HUDEP-2 (cell line): ENCODE results near the gene MAP3K12.
A peak's percentile ranks its signal among the peaks of the same experiment; 100 is the strongest.
"Not testable (repeated sequence)": the region's sequence is repeated elsewhere in the genome, so short reads cannot be mapped to it uniquely, and the experiment has no call there.

Source experiments
- DNase-seq, 76 experiments: peaks; one replicate each; lab custom pipeline; 2025; ENCODE audit not compliant: unreplicated experiment in 76 of 76; lab: John Stamatoyannopoulos, UW

The MAP3K12 gene

DNA sequence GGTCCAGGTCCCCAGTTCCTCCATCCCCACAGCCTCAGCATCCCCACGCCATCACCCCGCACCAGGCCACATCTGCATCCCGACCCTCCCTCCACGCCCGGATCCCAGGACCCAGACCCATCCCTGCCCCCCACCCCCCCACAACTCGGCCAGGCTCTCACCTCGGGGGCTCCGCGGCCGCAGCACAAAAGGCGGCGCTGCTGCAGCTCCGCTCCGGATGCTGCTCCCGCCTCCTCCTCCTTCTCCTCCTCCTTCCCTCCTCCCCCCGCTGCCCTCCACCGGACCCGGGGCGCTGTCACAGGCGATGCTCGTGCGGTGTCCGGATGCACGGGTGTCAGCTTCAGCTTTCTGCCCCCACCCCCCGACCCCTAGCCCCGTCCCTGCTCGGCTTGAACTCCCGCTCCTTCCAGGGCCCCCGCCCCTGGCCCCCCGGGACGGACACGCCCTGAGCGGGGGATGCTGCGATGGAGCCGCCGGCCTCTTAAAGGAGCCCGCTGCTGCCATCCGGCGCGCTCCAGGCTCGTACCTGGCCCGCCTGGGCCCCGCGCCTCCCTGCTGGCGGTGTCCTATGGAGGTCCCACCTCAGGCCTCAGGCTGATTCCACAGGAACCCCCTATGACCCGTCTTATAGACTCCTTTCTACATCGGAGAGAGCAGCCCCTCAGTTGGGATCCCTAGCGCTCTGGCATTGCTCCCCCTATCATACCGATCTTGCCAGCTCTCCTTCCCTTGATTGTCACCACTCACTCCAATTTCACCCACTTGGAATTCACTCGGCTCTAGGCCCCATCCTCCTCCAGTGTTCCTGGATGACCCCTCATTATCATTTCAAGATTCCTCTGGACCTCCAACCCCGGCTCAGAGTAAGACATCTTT is at the start of gene MAP3K12:
Gene MAP3K12 (minus strand): TSS at position 193 of the 876 bp plus-strand sequence. CDS start 12,067 bp downstream, outside the sequence.
- DNase-seq: peak in 19 of 76 experiments; percentile 9 to 65 (median 24)

DNA sequence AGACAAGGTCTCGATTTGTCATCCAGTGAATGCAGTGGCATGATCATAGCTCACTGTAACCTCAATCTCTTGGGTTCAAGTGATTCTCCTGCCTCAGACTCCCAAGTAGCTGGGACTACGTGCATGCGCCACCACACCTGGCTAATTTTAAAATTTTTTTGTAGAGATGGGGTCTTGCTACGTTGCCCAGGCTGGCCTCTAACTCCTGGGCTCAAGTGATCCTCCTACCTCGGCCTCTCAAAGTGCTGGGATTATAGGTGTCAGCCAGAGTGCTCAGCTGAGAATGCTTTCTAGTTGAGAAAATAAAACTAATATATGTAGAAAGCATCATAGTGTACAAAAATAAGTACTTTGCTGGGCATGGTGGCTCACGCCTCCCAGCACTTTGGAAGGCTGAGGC is 49.1 kb upstream of the MAP3K12 start:
- DNase-seq: not testable (repeated sequence)

- DNase-seq: peak in 40 of 76 experiments; percentile 1 to 51 (median 20)
Observed at GRCh38 chr12:53543539-53543938, 44.3 kb upstream of the MAP3K12 start.

GRCh38 chr12:53539526-53539925 is 40.3 kb upstream of the MAP3K12 start:
- DNase-seq: no peak

DNA sequence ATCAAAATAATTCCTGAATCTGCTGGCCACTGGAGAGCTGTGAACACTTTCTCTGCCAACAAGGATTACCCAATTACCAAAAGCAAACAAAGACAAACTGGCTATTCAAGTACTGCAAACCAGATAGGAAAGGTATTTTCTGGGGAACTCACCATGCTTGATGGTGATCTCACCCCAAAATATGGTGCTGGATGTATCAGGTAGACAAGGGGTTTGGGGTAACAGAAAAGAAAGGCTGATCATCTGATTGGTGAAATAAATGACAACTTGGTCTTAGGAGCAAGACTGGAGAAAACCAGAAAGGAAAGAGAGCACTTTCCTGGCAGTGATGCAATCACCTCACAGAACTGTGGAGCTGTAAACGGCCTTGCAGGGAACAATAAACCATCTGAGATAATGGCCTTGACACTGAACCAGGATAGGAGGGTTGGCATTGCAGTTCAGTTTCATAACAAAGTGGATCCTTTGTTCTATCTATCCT is 39.0 kb upstream of the MAP3K12 start:
- DNase-seq: no peak

DNA sequence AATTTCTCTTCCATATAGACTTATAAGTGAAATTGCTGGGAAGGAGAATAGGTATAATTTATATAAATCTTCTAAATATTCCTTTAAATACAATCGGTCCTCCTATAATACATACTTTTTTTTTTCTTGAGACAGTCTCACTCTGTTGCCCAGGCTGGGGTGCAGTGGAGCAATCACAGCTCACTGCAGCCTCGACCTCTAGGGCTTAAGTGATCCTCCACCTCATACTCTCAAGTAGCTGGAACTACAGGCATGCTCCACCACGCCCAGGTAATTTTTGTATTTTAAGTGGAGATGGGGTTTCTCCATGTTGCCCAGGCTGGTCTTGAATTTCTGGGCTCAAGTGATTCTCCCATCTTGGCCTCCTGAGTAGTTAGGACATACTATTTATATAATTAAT is 37.7 kb upstream of the MAP3K12 start:
- DNase-seq: no peak

DNA sequence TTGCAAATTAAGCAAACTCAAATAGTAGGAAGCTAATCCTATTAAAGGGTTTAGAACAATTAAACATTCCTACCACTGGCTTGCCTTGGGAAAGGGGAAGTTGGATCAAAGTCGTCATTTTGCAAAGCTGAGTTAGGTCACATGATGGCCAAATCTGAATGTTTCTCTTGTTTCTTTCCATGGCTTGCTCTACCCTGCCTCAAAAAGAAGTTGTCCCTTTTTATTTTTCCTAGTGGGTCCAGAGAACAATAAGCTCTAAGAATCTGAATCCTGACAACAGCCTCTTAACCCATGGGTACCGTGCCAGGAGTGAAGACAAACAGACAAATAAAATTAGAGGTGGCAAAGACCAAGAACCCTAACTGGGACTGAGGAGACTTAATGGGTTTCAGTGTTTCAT is 34.2 kb upstream of the MAP3K12 start:
- DNase-seq: no peak

DNA sequence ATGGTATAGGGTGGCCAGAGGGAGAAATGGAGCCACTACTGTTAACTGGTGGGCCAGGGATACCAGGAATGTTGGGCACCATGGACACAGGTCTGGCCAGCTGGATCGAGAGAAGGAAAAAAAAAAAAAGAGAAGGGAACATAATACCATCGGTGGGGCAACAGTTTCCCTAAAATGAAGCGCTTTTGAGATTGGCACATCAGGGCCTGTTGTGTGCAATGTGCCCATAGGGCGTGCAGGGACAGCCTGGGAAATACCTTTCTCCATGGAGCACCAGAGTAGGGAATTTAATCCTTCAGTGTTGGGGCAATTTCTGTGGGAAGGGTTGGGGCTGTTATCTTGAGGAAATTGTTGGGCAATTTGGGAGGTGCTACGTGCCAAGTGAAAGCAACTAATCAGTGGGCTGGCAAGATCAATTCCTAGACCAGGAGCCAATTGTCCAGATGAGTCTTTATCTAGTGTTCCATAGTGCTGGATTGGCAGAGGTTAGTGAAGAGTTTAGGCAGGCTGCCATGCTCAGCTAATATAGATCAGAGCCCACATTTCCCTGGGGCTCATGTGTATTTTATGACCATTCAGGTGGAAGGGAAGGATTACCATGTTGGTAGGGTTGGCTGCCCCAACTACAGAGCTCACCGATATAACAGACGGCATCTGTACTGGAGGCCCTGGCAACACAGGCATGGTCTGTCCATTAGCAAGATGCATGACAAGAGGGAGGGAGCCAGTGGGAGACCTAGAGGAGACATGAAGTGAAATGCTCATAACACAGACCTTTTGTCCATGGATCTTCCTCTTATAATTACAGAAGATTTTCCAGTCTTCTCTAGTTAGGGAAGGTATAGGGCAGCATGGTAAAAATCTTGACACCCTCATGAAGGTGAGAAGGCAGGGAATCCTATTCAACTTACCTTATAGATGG is 33.5 kb upstream of the MAP3K12 start:
- no peak for DNase-seq

GRCh38 chr12:53532021-53532420 is 32.8 kb upstream of the MAP3K12 start:
- no peak for DNase-seq

GRCh38 chr12:53530920-53531319 is 31.7 kb upstream of the MAP3K12 start:
- DNase-seq: no peak

GRCh38 chr12:53530061-53530460 is 30.8 kb upstream of the MAP3K12 start:
- no peak for DNase-seq

- DNase-seq: no peak
Observed at GRCh38 chr12:53524476-53524875, 25.2 kb upstream of the MAP3K12 start.

DNA sequence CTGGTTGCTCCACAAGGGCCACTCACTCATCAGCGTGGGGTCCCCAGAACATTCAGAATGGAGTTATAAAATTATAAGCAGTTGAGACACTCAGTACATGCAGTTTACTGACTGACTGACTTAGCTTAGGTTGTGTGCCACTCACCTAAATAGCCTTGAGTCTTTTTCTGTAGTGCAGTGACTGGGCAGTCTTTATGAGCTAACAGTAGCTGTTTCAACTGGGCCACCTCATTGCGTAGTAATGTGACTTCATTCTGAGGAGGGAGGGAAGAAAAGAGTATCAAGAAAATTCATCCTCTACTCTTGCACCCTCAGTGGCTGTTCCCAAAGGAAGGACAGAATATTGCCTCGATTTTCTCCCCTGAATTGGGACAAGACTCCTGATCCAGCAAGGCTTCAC is 23.9 kb upstream of the MAP3K12 start:
- DNase-seq: no peak

GRCh38 chr12:53518381-53518780 is 19.1 kb upstream of the MAP3K12 start:
- no peak for DNase-seq

GRCh38 chr12:53516758-53517455 is 17.6 kb upstream of the MAP3K12 start:
- DNase-seq: no peak

DNA sequence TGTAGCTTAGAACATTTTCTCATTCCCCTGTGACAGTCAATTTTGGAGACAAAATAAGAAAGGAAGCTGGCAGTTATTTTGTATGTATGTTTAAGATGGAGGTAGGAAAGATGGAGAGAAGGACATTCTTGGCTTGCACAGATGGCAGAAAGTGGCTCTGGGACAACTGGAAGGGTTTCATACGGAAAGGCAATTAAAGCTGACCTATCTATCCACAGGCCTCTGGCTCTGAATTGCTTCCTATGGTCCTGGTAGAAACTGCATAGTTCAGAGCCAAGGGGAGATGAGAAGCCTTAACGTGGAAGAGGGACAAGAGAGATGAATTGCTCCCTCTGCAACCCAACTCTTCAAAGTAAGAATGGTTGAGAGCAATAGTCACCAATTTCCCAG is 16.0 kb upstream of the MAP3K12 start:
- DNase-seq: no peak

DNA sequence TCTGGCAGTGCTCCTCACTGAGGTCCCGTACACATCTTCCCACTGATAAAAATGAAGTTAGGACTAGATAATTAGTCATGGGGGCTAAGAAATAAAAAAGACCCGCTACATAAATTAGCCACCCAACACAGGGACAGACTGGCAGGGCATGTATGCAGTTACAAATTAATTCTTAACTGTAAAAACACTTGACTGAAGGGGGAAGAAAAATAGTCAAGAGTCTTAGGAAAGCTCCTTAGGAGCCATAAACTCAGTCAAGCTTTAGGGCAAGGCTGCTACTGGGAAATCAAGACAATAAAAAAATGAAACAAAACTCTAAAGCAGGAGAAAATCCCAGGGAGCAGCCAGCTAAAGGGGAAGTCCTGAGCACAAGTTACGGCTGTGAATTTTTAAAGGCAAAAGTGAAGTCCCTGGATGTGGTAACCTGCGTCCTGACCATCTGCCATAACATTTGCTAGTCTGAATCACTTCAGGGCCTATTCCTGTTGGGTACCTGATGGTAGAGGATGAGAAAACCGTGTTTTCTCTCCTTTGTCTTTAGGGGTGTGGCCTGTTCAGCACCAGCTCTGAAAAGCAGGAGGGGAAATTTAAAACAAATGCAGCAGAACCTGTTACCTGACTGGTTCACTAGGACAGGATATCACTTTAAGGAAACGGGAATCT is 15.5 kb upstream of the MAP3K12 start:
- DNase-seq: no peak

DNA sequence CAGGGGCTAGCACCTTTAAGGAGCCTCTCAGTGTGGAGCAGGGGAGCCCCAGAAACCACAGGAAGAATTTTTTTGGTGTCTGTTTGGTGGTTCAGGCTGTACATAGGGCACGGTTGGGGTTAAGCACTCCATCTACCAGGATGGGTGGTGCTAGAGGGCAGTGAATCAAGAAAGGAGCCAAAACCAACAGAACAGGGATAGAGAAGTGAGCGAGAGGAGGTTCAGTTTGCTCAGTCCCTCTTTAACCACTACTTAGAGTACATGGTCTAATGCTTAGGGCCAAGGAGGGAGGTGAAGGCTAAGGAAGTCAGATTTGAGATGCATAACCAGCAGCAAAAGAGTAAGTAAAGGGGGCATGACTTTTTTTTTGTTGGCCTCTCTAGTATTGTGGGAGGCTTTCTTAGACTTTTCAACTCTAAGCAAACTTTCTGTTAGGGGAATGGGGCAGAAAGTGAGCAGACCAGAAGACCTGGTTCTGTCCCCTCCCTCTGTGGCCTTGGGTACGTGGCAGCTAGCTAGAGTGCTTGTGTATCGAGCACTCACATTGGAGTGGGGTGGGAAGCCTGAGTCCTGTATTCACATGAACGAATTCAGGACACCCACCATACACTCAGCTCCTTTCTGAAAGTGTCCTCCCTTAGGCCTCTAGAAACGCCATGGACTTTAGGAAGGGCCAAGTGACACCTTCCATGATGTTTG is 14.6 kb upstream of the MAP3K12 start:
- no peak for DNase-seq

GRCh38 chr12:53510181-53510812 is 11.0 kb upstream of the MAP3K12 start:
- DNase-seq: no peak
